GM21528 (cell line): ENCODE data around the gene KLHL36.
"Not testable (repeated sequence)": the region's sequence is repeated elsewhere in the genome, so short reads cannot be mapped to it uniquely, and the experiment has no call there.

Experiments
- ATAC-seq: cut with Tn5 transposase; IDR thresholded peaks from one replicate; pipeline ENCODE4 v1.9.1; 2021; ENCODE audit warnings: mild to moderate bottlenecking, moderate library complexity; ENCODE audit not compliant: unreplicated experiment, low FRiP score

KLHL36 gene

DNA sequence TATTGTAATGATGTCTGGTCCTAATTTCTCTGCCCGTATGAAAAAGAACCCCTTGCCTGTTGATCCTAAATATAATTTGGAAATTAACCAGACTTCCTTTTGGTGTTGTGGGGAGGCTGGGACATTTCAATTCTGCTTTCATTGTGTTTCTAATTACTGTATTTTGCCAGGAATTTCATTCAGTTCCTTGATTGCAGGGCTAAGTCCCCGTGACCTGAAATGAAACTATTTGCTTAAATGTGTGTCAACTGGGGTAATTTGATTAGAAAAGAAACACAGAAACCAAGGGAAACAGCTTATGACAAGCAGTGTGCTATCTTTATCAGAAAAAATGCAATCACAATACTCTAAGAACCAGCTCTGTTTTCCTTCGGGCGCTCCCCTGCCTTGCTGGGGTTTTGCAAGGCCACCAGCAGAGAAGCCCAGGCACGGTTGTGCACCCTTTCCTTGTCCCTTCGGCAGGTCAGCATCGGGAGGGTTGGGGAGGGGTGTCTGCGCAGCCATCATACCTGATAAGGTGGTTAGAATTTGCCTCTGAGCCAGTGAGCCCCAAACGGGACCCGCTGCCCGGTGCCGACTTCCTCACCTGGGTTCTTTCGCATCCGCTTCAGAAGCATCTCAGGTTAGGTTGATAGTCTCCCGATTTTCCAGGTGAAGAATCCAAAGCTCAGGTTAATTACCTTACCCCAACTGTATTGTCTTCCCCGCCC lies 19.4 kb downstream of the KLHL36 start:
- ATAC-seq: no peak

DNA sequence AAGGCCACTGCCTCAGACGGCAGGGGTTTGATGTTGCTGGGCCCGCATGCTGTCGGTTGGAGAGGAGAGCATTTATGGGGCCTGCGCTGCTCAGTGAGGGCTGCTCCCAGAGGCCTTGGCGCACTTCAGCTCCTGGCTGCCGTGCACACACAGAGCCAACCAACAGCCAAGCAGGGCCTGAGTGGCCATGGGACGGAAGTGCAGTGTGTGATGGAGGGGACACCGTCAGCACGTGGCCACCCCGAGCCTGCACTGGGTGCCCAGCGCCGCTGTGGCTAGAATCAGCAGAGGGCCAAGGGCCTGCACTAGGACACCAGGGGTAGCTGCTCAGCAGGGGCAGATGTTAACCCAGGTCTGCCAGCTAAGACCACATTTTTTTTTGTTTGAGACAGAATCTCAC lies 21.8 kb downstream of the KLHL36 start:
- no peak for ATAC-seq

DNA sequence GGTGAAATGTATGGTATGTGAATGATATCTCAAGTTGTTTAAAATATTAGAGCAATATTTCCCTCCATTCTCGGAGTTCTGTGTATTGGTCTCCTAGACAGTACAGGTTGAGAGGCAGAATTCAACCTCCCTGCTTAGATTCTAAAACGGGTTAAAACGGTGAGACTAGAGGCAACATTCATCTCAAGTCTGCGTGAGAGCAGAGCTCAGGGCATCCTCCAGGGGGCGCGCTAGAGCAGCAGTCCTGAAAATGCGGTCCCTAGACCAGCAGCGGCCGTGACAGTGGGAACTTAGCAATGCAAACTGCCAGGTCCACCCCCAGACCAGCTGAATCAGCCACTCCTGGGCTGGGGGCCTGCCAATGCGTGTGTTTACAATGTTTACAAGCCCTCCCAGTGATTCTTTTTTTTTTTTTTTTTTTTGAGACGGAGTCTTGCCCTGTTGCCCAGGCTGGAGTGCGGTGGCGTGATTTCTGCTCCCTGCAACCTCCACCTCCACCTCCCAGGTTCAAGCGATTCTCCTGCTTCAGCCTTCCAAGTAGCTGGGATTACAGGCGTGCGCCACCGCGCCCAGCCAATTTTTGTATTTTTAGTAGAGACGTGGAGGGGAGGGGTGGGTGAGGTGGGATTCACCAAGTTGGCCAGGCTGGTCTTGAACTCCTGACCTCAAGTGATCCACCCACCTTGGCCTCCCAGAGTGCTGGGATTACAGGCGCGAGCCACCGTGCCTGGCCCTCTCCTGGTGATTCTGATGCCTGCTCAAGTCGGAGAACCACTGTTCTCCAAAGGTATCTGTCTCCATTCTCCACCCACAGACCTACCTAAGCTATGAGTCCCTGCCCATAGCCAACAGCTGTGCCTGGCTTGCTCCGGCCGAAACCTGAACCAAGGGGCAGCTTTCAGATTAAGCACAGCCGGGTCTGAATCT lies 24.2 kb downstream of the KLHL36 start:
- ATAC-seq: no peak

DNA sequence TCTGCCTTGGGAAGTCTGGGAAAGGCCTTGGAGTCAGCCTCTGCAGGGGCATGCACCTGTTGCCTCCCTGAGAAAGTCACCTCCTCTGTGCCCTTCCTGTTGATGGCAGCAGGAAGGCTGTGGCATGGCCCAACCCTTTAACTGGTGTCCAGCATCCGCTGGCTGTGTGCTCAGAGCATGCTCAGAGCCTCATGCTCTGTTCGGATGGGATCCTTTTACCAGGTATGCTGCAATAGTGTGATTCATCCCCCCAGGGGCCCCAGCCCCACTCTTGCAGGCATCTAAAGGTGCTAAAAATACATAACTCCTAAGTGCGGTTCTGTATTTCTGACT lies 24.9 kb downstream of the KLHL36 start:
- ATAC-seq: no peak

DNA sequence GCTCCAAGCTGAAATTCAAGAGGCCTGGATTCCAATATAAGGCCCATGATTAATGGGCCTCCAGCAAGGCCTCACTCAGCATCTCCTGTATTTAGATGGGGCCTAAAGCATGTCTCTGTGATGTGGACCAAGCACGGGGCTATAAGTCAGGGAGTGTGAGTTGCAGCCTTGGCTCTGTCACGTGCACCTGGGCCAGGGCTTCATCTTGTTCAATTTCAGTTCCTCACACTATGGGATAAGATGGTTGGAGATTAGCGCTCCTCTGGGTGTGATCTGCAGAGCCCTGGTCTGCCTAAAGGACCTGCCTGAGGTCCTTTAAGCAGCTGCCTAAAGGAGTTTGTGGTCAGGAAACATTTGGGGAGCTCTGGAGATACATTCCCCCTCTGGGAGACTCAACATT lies 25.2 kb downstream of the KLHL36 start:
- ATAC-seq: no peak

DNA sequence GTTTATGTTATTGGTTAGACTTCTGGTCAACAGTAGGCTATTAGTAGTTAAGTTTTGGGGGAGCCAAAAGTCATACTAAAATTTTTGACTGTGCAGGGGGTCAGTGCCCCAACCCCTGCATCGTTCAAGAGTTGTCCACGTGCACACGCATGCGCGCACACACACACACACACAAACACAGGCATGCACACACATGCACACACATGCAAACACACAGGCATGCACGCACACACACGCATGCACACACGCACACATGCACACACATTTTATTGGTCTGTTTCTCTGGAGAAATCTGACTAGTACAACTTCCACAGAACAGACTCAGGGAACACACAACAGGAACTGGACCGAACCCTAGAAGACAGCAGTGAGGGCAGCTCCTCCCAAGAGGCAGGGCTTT lies 27.1 kb downstream of the KLHL36 start:
- no peak for ATAC-seq

DNA sequence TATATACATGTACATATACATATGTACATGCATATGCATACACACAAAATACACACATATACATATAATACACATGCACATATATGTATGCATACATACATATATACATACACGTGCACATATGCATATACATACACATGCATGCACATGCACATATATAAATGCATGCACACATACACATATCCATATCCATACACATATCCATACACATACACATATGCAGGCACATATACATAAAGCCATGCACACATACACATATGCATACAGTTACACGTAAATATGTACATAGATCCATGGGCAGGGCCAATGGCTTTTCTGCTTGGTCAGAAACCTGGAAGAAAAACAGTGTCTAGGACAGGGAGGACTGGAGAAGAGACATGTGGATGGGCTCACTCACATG lies 27.6 kb downstream of the KLHL36 start:
- ATAC-seq: no peak

DNA sequence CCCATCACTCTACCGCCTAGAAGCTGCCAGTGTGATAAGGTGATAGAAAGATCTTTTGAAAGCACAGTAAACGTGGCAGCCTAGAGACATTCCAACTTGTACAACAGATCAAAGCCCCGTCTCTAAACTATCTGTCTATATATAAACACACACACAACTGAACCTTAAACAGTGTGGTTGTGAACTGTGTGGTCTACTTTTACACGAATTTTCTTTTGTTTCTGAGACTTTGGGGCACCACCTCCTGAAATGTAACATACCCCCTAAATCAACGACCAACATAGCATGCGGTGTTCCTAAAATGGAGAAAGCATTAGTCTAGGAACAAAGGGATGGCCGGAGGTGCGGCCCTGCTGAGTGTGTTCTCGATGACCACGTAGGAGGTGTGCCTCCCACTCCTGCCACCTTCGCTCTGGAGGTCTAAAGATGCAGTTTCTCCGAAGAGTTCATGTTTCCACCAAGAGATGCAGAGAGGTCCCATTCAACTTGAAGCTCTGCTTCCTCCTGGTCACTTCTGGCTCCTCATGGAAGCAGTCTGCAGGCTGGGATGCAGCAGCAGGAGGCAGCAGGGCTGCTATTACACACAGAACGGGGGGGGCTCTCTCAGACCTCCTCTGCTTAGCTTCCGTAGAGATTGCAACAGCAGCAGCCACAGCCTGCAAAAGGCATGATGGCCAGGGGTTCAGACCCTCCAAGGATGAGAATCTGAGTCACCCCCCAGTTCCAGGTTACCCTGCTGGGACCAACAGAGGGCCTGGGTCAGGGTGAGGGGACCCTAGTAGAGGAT lies 28.9 kb downstream of the KLHL36 start:
- no peak for ATAC-seq

DNA sequence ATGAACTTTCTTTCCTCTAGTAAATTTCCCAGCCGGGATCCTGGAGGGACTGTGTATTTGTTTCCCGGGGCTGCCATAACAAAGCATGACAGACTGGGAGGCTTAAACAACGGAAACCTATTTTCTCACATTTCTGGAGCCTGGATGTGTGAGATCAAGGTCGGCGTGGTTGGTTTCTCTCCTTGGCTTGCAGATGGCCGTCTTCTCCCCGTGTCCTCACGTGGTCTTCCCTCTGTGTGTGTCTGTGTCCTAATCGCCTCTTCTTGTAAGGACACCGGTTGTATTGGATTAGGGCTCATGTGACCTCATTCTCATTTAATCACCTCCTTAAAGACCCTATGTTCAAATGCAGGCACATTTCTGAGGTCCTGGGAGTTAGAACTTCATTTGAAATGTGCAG lies 29.5 kb downstream of the KLHL36 start:
- no peak for ATAC-seq

DNA sequence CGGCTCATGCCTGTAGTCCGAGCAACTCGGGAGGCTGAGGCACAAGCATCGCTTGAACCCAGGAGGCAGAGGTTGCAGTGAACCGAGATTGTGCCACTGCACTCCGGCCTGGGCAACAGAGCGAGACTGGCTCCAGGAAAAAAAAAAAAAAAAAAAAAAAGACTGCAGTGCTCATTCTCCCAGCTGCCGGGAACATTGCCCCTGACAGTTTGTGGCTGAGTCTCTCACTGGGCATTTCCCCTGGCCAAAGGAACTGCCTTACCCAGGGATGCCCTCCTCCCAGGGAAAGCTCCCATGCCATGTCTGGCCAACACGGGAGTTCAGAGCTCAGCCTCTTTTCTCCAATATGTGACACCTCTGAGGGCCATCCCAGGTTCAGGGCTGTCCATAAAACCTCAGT lies 30.2 kb downstream of the KLHL36 start:
- ATAC-seq: no peak

DNA sequence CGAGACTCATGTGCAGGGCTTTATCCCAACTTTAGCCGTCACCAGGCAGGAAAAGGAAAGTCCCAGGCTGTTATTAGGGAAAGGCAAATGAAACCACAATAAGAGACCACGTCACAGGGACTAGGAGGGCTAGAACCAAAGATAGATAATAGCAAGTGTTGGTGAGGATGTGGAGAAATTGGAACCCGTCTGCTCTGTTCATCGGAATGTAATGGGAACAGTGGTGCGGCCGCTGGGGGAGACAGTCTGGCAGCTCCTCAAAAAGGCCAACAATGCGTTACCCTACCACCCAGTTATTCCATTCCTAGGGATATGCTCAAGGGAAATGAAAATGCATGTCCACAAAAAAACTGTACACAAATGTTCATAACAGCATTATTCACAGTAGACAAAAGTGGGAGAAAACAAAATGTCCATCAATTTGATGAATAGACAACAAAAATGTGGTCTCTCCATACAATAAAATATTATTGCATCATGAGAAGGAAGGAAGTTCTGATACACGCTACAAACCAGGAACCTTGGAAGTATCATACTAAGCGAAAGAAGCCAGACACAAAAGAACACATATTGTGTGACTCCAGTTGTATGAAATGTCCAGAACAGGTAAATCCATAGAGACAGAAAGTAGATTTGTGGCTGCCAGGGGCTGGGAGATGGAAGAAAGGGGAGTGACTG lies 32.0 kb downstream of the KLHL36 start:
- no peak for ATAC-seq

DNA sequence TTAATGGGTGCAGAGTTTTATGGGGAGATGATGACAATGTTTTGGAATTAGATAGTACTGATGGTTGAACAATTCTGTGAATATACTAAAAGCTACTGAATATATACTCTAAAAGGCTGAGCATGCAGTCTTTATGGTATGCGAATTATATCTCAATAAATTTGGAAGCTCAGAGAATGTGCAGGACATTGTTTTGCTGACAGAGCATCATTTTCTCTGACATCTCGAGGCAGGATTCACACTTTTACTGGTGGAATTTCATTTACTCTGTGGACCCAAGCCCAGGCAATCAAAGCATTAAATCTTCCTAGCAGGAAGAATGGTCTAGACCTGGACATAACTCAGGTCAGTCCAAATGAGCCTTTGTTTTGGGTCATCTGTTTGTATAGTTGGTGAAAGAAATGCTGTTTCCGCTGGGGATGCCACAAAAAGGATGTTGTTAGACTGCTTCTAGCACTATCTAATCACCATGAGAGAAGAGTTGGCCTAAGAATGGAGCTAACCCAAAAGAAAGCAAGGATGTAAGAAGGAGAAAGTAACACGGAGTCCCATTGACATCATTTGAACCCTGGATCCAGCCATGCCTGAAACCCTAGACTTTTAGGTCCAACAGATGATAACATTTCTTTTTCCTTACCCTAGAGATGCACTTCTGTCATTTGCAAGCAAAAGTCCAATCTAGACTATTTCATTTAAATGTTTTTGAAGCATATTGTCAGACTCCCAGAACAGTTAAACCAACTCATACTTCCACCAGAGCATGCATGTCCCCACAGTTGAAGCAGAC lies 32.7 kb downstream of the KLHL36 start:
- no peak for ATAC-seq

DNA sequence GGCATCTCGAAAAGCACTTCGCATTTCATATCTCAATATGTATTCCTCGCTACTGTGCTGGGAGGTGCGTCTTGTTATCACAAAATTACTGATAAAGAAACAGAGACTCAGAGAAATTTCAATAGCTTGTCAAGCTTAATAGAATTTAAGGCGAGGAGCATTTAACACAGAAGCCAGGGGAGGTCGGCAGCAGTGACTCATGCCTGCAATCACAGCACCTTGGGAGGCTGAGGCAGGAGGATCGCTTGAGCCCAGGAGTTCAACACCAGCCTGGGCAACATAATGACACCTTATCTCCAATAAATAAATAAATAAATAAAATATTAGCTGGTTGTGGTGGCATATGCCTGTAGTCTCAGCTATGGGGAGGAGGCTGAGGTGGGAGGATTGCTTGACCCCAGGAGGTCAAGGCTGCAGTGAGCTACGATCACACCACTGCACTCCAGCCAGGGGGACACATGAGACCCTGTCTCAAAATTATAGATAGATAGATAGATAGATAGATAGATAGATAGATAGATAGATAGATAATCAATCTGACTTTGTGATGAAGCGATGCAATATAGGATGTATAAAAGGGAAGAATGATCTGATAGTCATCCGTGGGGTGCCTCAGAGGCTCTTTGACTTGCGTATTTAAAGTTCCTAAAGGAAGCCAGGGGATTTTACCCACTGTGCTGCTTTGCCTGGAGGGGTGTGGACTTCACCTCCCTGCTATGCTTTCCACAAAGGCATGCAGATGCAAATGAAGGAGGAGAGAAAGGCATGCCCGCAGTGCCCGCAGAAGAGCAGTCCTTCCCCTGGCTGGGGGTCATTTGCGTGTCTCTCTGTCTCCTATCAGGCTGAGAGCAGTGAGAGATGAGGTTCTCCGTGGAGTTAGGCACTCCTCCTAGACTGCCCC lies 35.6 kb downstream of the KLHL36 start:
- ATAC-seq: no peak

DNA sequence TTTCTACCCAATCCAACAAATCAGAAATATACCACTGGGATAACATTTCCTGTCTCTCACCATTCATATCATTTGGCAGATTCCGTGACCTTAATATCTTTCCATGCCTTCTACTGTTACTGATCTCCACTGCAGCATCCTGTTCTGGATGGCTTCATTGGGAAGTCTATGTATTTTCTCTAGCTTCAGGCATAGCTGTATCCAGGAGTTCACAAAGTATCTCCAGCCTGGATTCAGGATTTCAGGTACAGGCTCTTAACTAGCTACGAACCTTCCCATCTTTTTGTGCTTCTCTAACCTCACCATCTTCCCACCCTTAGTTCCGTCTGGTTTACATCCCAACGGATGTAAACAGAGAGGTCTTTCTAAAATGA lies 36.3 kb downstream of the KLHL36 start:
- no peak for ATAC-seq

DNA sequence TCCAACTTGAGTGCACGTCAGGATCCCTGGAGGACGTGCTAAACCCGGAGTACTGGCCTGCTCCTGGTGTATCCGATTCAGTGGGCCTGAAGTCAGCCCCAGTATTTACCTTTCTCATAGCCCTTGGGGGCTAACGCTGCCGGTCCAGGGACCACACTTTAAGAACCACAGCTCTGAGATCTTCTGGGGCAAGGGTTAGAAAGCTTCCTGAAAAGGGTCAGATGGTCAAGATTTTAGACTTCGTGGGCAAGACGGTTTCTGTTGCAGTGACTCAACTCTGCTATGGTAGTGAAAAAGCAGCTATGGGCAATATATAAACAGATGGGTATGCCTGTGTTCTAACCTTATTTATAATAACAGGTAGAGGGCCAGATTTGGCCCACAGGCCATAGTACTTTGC lies 36.9 kb downstream of the KLHL36 start:
- ATAC-seq: no peak

DNA sequence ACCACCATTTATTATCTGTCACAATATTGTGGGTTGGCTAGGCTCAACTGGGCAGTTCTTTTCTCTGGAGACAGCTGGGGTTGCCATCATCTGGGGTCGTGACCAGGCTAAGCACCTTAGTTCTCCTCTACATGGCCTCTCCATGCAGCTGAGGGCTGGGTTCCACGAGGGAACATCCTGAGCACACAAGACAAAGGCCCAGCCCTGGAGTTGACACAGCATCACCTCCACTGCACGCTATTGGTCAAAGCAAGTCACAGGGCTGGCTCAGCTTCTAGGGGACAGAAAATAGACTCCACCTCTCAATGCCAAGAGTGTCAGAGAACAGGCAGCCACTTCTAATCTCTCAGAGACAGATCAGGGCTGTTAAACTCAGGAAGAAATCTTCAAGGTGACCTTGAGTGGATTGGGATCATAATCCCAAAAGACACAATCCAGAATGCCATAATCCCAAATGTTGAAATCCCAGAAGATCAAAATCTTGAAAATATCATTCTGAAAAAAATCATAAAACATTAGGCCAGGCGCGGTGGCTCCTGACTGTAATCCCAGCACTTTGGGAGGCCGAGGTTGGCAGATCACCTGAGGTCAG lies 38.5 kb downstream of the KLHL36 start:
- ATAC-seq: no peak

DNA sequence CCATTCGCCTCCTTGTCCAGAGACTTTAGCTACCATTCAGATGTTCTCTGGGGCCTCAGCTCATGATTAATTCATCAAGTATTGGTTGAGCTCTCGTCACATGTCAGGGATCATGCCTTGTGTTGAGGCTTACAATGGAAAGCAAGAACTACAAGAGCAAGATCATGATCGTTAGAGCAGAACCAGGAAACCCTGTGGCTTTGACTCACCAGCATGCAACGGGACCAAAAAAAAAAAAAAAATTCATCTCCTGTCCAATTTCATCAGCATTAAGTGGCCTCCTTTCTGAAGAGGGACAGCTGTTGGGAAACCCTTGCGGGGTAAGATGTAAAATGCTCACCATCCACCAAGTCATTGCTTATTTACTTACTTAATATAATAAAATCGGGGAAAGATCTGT lies 39.4 kb downstream of the KLHL36 start:
- no peak for ATAC-seq

DNA sequence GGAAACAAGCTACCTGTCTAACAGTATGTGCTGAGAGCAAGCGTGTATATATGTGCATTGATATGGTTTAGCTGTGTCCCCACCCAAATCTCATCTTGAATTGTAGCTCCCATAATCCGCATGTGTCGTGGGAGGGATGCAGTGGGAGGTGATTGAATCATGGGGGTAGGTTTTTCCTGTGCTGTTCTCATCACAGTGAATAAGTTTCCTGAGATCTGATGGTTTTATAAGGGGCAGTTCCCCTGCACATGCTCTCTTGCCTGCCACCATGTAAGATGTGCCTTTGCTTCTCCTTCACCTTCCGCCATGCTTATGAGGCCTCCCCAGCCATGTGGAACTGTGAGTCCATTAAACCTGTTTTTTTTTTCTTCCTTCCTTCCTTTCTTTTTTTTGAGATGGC lies 39.9 kb downstream of the KLHL36 start:
- ATAC-seq: not testable (repeated sequence)

DNA sequence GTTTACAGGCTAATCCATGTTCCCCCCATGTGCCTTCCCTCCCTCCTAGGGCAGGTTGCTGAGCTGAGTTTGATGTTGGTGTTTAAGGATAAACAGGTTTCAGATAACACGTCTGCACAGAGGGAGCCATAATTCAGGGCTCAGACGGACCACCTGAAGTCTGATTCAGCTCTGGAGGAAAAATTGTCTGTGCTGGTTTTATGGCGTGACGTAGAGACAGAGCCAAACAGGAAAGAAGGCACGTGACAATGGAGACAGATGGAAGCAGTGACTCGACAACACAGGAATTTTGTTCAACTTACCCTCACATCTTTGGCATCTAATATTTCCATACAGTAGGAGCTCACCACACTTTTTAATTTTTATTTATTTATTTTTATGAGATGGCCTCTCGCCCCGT lies 40.8 kb downstream of the KLHL36 start:
- ATAC-seq: no peak
